H1 (cell line): ENCODE data around the gene WRAP53. TPM values are rescaled to one million over a fixed set of nuclear protein-coding genes. Genes with fewer than 3 reads are reported as not detected.

Source experiments
- CTCF ChIA-PET: fragments of 300-600 bp; sonication (Branson Sonifier 250); formaldehyde crosslinking; loops from one replicate; lab custom pipeline; 2021; ENCODE audit not compliant: partially characterized antibody; lab: Charles Lee
- POLR2A ChIA-PET: fragments of 300-600 bp; sonication (Branson Sonifier 250); formaldehyde crosslinking; loops from one replicate; lab custom pipeline; 2021; ENCODE audit warnings: inconsistent platforms; ENCODE audit not compliant: partially characterized antibody; lab: Charles Lee
- DNase-seq, 2 experiments: peaks; one replicate each; pipeline versions ENCODE4 v3.0.0 to v3.0.0-alpha.2; 2010 to 2022; ENCODE audit warnings: low spot score in 2 of 2, low read depth in 1 of 2, mixed read lengths in 1 of 2
- FAIRE-seq: peaks from 2 replicates; lab custom pipeline; 2011; peaks lifted over from hg19 to GRCh38; lab: Jason Lieb, UNC
- H2AFZ ChIP-seq: 2 replicates; pipeline ENCODE4 v1.8.1; 2012; ENCODE audit warnings: low read length, inconsistent platforms
- H2AK5ac ChIP-seq: 2 replicates; pipeline ENCODE4 v1.6.1; 2013; ENCODE audit warnings: low read depth, low read length
- H2BK120ac ChIP-seq: replicated peaks from 2 replicates; pipeline ENCODE3; 2013; ENCODE audit warnings: low read depth, low read length, inconsistent platforms
- H2BK12ac ChIP-seq: 2 replicates; pipeline ENCODE4 v1.6.1; 2013; ENCODE audit warnings: low read depth, low read length
- H2BK15ac ChIP-seq: 2 replicates; pipeline ENCODE4 v1.6.1; 2013; ENCODE audit warnings: low read length
- H2BK20ac ChIP-seq: 2 replicates; pipeline ENCODE4 v1.6.1; 2013; ENCODE audit warnings: low read length
- H2BK5ac ChIP-seq: 2 replicates; pipeline ENCODE4 v1.6.1; 2013; ENCODE audit warnings: low read depth, low read length
- H3K14ac ChIP-seq: 2 replicates; pipeline ENCODE4 v1.6.1; 2013; ENCODE audit warnings: inconsistent platforms; ENCODE audit not compliant: insufficient read length
- H3K18ac ChIP-seq: 2 replicates; pipeline ENCODE4 v1.6.1; 2013; ENCODE audit warnings: low read length; ENCODE audit errors: extremely low read depth
- H3K23ac ChIP-seq: 2 replicates; pipeline ENCODE4 v1.6.1; 2013; ENCODE audit warnings: inconsistent platforms; ENCODE audit not compliant: insufficient read length
- H3K23me2 ChIP-seq: 2 replicates; pipeline ENCODE4 v1.6.1; 2013; ENCODE audit warnings: low read depth, low read length
- H3K27ac ChIP-seq: 2 replicates; pipeline ENCODE4 v1.6.1; 2011; ENCODE audit warnings: low read depth, low read length, inconsistent platforms
- H3K27me3 ChIP-seq, 4 experiments: replicated peaks in 1 of 4; 1 replicate in 1 of 4; 2 replicates in 3 of 4; pipeline versions ENCODE4 v1.6.1 to v1.8.1; 2011 to 2013; ENCODE audit warnings: low read length in 3 of 4, mild to moderate bottlenecking in 3 of 4, inconsistent platforms in 2 of 4, mixed read lengths in 2 of 4, moderate library complexity in 1 of 4; ENCODE audit not compliant: control insufficient read depth in 3 of 4, insufficient read depth in 3 of 4; ENCODE audit errors: extremely low read depth in 1 of 4
- H3K36me3 ChIP-seq, 4 experiments: 2 replicates each; pipeline versions ENCODE4 v1.6.1 to v1.8.1; 2011 to 2013; ENCODE audit warnings: mild to moderate bottlenecking in 4 of 4, low read length in 3 of 4, moderate library complexity in 2 of 4, control low read depth in 1 of 4, inconsistent platforms in 1 of 4; ENCODE audit not compliant: insufficient read depth in 4 of 4, control insufficient read depth in 2 of 4
- H3K4ac ChIP-seq: replicated peaks from 2 replicates; pipeline ENCODE3; 2013; ENCODE audit warnings: low read length, low read depth, mixed read lengths, inconsistent platforms; ENCODE audit not compliant: insufficient read length
- H3K4me1 ChIP-seq, 4 experiments: replicated peaks in 1 of 4; 1 replicate in 1 of 4; 2 replicates in 3 of 4; pipeline versions ENCODE4 v1.6.1 to v1.8.1; 2011 to 2013; ENCODE audit warnings: low read length in 3 of 4, inconsistent platforms in 2 of 4, mixed read lengths in 1 of 4; ENCODE audit not compliant: insufficient read depth in 4 of 4, control insufficient read depth in 3 of 4
- H3K4me2 ChIP-seq, 2 experiments: 2 replicates each; pipeline versions ENCODE4 v1.6.1 to v1.8.1; 2011 to 2013; ENCODE audit warnings: low read depth in 2 of 2, low read length in 2 of 2, control low read depth in 1 of 2, inconsistent platforms in 1 of 2, mild to moderate bottlenecking in 1 of 2; ENCODE audit not compliant: insufficient read depth in 1 of 2
- H3K4me3 ChIP-seq, 4 experiments: fragments of 200-600, 300-600 bp in 1 of 4; sonication (generic), shearing (Covaris generic), sonication (Bioruptor Twin) in 1 of 4; 2 replicates each; pipeline versions ENCODE4 v1.5.1 to v1.8.1; 2011 to 2016; ENCODE audit warnings: low read length in 4 of 4, low read depth in 3 of 4, control low read depth in 2 of 4, inconsistent platforms in 2 of 4, mild to moderate bottlenecking in 2 of 4, mixed read lengths in 1 of 4, moderate library complexity in 1 of 4; ENCODE audit not compliant: insufficient read depth in 2 of 4; ENCODE audit errors: extremely low read depth in 1 of 4
- H3K56ac ChIP-seq: replicated peaks from 2 replicates; pipeline ENCODE3; 2013; ENCODE audit warnings: low read depth, mild to moderate bottlenecking, mixed read lengths, low read length, inconsistent platforms; ENCODE audit not compliant: insufficient read length
- H3K79me1 ChIP-seq: 2 replicates; pipeline ENCODE4 v1.6.1; 2013; ENCODE audit warnings: low read depth, low read length, control low read depth
- H3K79me2 ChIP-seq, 2 experiments: 2 replicates each; pipeline versions ENCODE4 v1.6.1 to v1.8.1; 2012 to 2013; ENCODE audit warnings: low read length in 2 of 2, mild to moderate bottlenecking in 2 of 2, inconsistent platforms in 1 of 2; ENCODE audit not compliant: insufficient read depth in 2 of 2, control insufficient read depth in 1 of 2
- H3K9ac ChIP-seq, 4 experiments: replicated peaks in 1 of 4; 1 replicate in 1 of 4; 2 replicates in 3 of 4; pipeline versions ENCODE4 v1.6.1 to v1.8.1; 2011 to 2013; ENCODE audit warnings: low read depth in 3 of 4, low read length in 3 of 4, control low read depth in 2 of 4, mild to moderate bottlenecking in 2 of 4, moderate library complexity in 2 of 4, inconsistent platforms in 1 of 4; ENCODE audit errors: extremely low read depth in 1 of 4
- H3K9me3 ChIP-seq, 2 experiments: 2 replicates each; pipeline versions ENCODE4 v1.6.1 to v1.8.1; 2012 to 2013; ENCODE audit warnings: mild to moderate bottlenecking in 2 of 2, moderate library complexity in 2 of 2, control low read depth in 1 of 2, inconsistent platforms in 1 of 2, low read depth in 1 of 2, low read length in 1 of 2, mixed read lengths in 1 of 2; ENCODE audit not compliant: insufficient read depth in 2 of 2
- H4K20me1 ChIP-seq, 2 experiments: replicated peaks in 1 of 2; 2 replicates each; pipeline versions ENCODE3 to v1.8.1; 2011 to 2013; ENCODE audit warnings: inconsistent platforms in 2 of 2, low read length in 2 of 2, mild to moderate bottlenecking in 1 of 2; ENCODE audit not compliant: insufficient read depth in 2 of 2, control insufficient read depth in 1 of 2
- H4K5ac ChIP-seq: 2 replicates; pipeline ENCODE4 v1.6.1; 2013; ENCODE audit warnings: low read length, low read depth, mixed read lengths, inconsistent platforms; ENCODE audit not compliant: insufficient read length
- H4K8ac ChIP-seq: 2 replicates; pipeline ENCODE4 v1.8.0; 2013; ENCODE audit warnings: mild to moderate bottlenecking, moderate library complexity, low read length, inconsistent platforms; ENCODE audit not compliant: insufficient read depth; ENCODE audit errors: extremely low read depth
- H4K91ac ChIP-seq: replicated peaks from 2 replicates; pipeline ENCODE3; 2013; ENCODE audit warnings: low read length, mixed read lengths, inconsistent platforms; ENCODE audit not compliant: insufficient read length
- BACH1 ChIP-seq: IDR thresholded peaks from 2 replicates; pipeline ENCODE4 v1.6.1; 2012; ENCODE audit warnings: low read length, improper control_type of control experiment
- BCL11A ChIP-seq, 2 experiments: IDR thresholded peaks; one replicate each; pipeline ENCODE4 v1.6.1; 2011; ENCODE audit warnings: low read depth in 2 of 2, low read length in 2 of 2, mild to moderate bottlenecking in 2 of 2
- CHD2 ChIP-seq: IDR thresholded peaks from 2 replicates; pipeline ENCODE4 v1.6.1; 2012; ENCODE audit warnings: low read length, improper control_type of control experiment
- CTCF ChIP-seq, 3 experiments: IDR thresholded peaks; 1 replicate in 2 of 3; 2 replicates in 1 of 3; pipeline versions ENCODE4 v1.5.1 to v1.6.1; 2011; ENCODE audit warnings: low read length in 3 of 3, mild to moderate bottlenecking in 3 of 3, inconsistent platforms in 2 of 3, low read depth in 1 of 3, moderate library complexity in 1 of 3; ENCODE audit not compliant: insufficient read depth in 1 of 3; ENCODE audit errors: control extremely low read depth in 1 of 3
- FOSL1 ChIP-seq: IDR thresholded peaks from 2 replicates; pipeline ENCODE4 v1.6.1; 2011; ENCODE audit warnings: mild to moderate bottlenecking, low read depth, low read length, moderate library complexity; ENCODE audit not compliant: insufficient read depth
- GTF2F1 ChIP-seq: IDR thresholded peaks from 2 replicates; pipeline ENCODE4 v1.6.1; 2012; ENCODE audit warnings: low read depth, low read length, improper control_type of control experiment, borderline replicate concordance
- JUN ChIP-seq: IDR thresholded peaks from 2 replicates; pipeline ENCODE4 v1.6.1; 2011; ENCODE audit warnings: low read depth, mild to moderate bottlenecking, improper control_type of control experiment, low read length
- KDM5A ChIP-seq: fragments of 200-600 bp; IDR thresholded peaks from 2 replicates; pipeline ENCODE4 v1.7.1; 2012; ENCODE audit warnings: mild to moderate bottlenecking, low read length, inconsistent platforms, mixed read lengths
- MAFK ChIP-seq: IDR thresholded peaks from 2 replicates; pipeline ENCODE4 v1.6.1; 2012; ENCODE audit warnings: low read depth, mild to moderate bottlenecking, improper control_type of control experiment, low read length
- POLR2AphosphoS5 ChIP-seq: IDR thresholded peaks from 2 replicates; pipeline ENCODE4 v1.6.1; 2011; ENCODE audit warnings: low read depth, low read length
- SRF ChIP-seq: IDR thresholded peaks from 2 replicates; pipeline ENCODE4 v1.6.1; 2011; ENCODE audit warnings: mild to moderate bottlenecking, low read depth, low read length, moderate library complexity
- TAF1 ChIP-seq: IDR thresholded peaks from 2 replicates; pipeline ENCODE4 v1.6.1; 2011; ENCODE audit warnings: mild to moderate bottlenecking, low read depth, low read length
- ZNF274 ChIP-seq: IDR thresholded peaks from 2 replicates; pipeline ENCODE4 v1.7.0; 2012; ENCODE audit warnings: low read length, borderline replicate concordance; ENCODE audit errors: extremely low read depth
- WGBS, 2 experiments: shearing (Covaris generic) in 1 of 2; methylation state at CpG; one replicate each; pipeline versions ENCODE4 v1.1.6 to v1.1.7; 2013 to 2015; ENCODE audit warnings: low lambda C conversion rate in 2 of 2, mixed read lengths in 2 of 2, inconsistent platforms in 1 of 2, low coverage in 1 of 2, missing lambda C conversion rate in 1 of 2; ENCODE audit not compliant: insufficient replicate concordance in 2 of 2, insufficient coverage in 1 of 2, insufficient read length in 1 of 2; ENCODE audit errors: extremely low coverage in 1 of 2, missing lambda C conversion rate in 1 of 2; 5-methylcytosine and 5-hydroxymethylcytosine counted together
- polyA plus RNA-seq, 7 experiments: library from polyadenylated mRNA; depleted of rRNA in 3 of 7; stranded (reverse) in 5 of 7; unstranded in 2 of 7; fragments of >200 nt in 5 of 7; fragments of 200-250 nt in 2 of 7; gene quantifications; 1 replicate in 5 of 7; 2 replicates in 1 of 7; 4 replicates in 1 of 7; pipeline versions ENCODE4 v1.2.1 to v1.2.3, GENCODE V29; 2011 to 2013; ENCODE audit warnings: missing spikeins in 2 of 7, mixed read lengths in 2 of 7
- total RNA-seq: library from RNA; stranded (reverse); fragmentation: NEBNext Ultra II Directional; extraction: Animal tissue kit (Norgen Biotek cat#: 25700); gene quantifications from 2 replicates; pipeline ENCODE4 v1.2.1, GENCODE V29; 2021

Gene WRAP53
- total and polyA plus RNA-seq, 2 of the 8 experiments (the other 6 are each of a cell fraction or from before 2014, with no cell fraction given) = 29.2 to 30.1 TPM

- Histone ChIP-seq H2BK20ac (no peak overlapping the region), H2BK15ac (no peak overlapping the region), H3K79me2 (no peaks in the 10 kb centered on the region; a peak in 1 of 4 replicates), H3K9ac (no peak overlapping the region), H3K4me3 (no peak overlapping the region), H4K8ac (no peak overlapping the region), H2BK120ac (no peak overlapping the region), H3K4ac (no peak overlapping the region), H3K23ac (no peak overlapping the region), H3K23me2 (no peaks in the 10 kb centered on the region), H2BK12ac (no peak overlapping the region), H4K5ac (no peak overlapping the region), H4K91ac (no peak overlapping the region), H3K36me3 (no peaks in the 10 kb centered on the region), H2AK5ac (no peak overlapping the region), H2BK5ac (no peak overlapping the region), H3K9me3 (no peaks in the 10 kb centered on the region), H3K27ac (no peak overlapping the region), H4K20me1 (no peaks in the 10 kb centered on the region), H2AFZ (no peak overlapping the region), H3K14ac (no peak overlapping the region), H3K27me3 (no peaks in the 10 kb centered on the region; a peak in 2 of 7 replicates), H3K4me1 (no peaks in the 10 kb centered on the region), H3K56ac (no peak overlapping the region), H3K18ac (no peak overlapping the region), H3K4me2 (no peak overlapping the region), H3K79me1 (no peaks in the 10 kb centered on the region)
- POLR2A ChIA-PET = interaction anchor here (1.7 kb wide), 1 partner anchor 43 kb away, joined by 3 read pairs; no protein-coding TSS in a partner anchor
- no peak for FAIRE-seq
- DNase-seq = no peak
- CTCF ChIA-PET = interaction anchor here (0.6 to 2.6 kb wide), 3 partner anchors 9 to 14 kb away, joined by 3 to 17 read pairs (median 3); no protein-coding TSS in a partner anchor
- WGBS, 2 experiments = 62% methylated on average over 1 of the region's 1 CpG; no CpG with 5 or more reads in 1 of the 2 experiments
- TF ChIP-seq CHD2 (no peak), KDM5A (no peak), JUN (no peak), BCL11A (IDR thresholded peaks at IDR 0.05; ENCODE audit: low read depth in 2 of 2, low read length in 2 of 2) (no peak), GTF2F1 (no peak), POLR2AphosphoS5 (no peak), ZNF274 (no peak), FOSL1 (no peak), MAFK (no peak), SRF (no peak), CTCF (IDR thresholded peaks at IDR 0.05; ENCODE audit: control extremely low read depth in 1 of 3, insufficient read depth in 1 of 3, low read depth in 1 of 3, low read length in 3 of 3) (no peak), BACH1 (no peak), TAF1 (no peak)
Observed at GRCh38 chr17:7729816-7730215, 41.5 kb downstream of the WRAP53 start.
